GM12878 (cell line): ENCODE results near the gene SCD5. TPM values are rescaled to one million over a fixed set of nuclear protein-coding genes. Genes with fewer than 3 reads are reported as not detected.

ENCODE experiments used
- ATAC-seq: fragments of 200-7000 bp; cut with Tn5 transposase; 3 replicates; pipeline ENCODE4 v1.9.1; 2020; ENCODE audit warnings: mild to moderate bottlenecking, moderate library complexity
- BruUV-seq: library from RNA; stranded (reverse); fragments of 400-500 nt; replicated peaks from 2 replicates; lab custom pipeline; 2021; lab: Mats Ljungman, UMichigan
- CTCF ChIA-PET: fragments of 300-600 bp; sonication (Branson Sonifier 250); formaldehyde crosslinking; extraction: SDS; loops from one replicate; lab custom pipeline; 2021; ENCODE audit warnings: inconsistent platforms; lab: Yijun Ruan, JAX
- POLR2A ChIA-PET: fragments of 350-600 bp; formaldehyde crosslinking; extraction: SDS; loops from one replicate; lab custom pipeline; 2021; ENCODE audit warnings: inconsistent platforms; lab: Charles Lee
- RAD21 ChIA-PET: fragments of 300-600 bp; sonication (Branson Sonifier 250); formaldehyde crosslinking; loops from one replicate; lab custom pipeline; 2023; ENCODE audit warnings: antibody characterized with exemption; ENCODE audit not compliant: unreplicated experiment; lab: Charles Lee
- SMC1A ChIA-PET: fragments of 300-600 bp; sonication (Branson Sonifier 250); formaldehyde crosslinking; loops from one replicate; lab custom pipeline; 2023; ENCODE audit not compliant: unreplicated experiment, uncharacterized antibody; lab: Charles Lee
- DNase-seq: peaks from one replicate; pipeline ENCODE4 v3.0.0-alpha.2; 2011; ENCODE audit warnings: low read depth, low spot score
- FAIRE-seq: peaks from 3 replicates; lab custom pipeline; 2011; peaks lifted over from hg19 to GRCh38; lab: Jason Lieb, UNC
- H2AFZ ChIP-seq: 2 replicates; pipeline ENCODE4 v1.6.0; 2011; ENCODE audit warnings: low read depth, low read length, control low read depth; ENCODE audit not compliant: control insufficient read depth
- H3K27ac ChIP-seq: 2 replicates; pipeline ENCODE4 v1.5.1; 2011; ENCODE audit warnings: control low read depth; ENCODE audit not compliant: control insufficient read depth, insufficient read depth
- H3K27me3 ChIP-seq, 2 experiments: replicated peaks in 1 of 2; 2 replicates each; pipeline versions ENCODE4 v1.6.0 to v1.6.1; 2011; ENCODE audit warnings: low read length in 1 of 2; ENCODE audit not compliant: control insufficient read depth in 2 of 2, insufficient read depth in 2 of 2
- H3K36me3 ChIP-seq, 2 experiments: 2 replicates each; pipeline ENCODE4 v1.5.1; 2011; ENCODE audit warnings: low read length in 1 of 2; ENCODE audit not compliant: control insufficient read depth in 2 of 2, insufficient read depth in 2 of 2
- H3K4me1 ChIP-seq: 2 replicates; pipeline ENCODE4 v1.6.1; 2011; ENCODE audit warnings: mild to moderate bottlenecking, low read length, moderate library complexity, mixed read lengths; ENCODE audit not compliant: control insufficient read depth, insufficient read depth
- H3K4me2 ChIP-seq: 2 replicates; pipeline ENCODE4 v1.6.0; 2011; ENCODE audit warnings: control low read depth; ENCODE audit not compliant: control insufficient read depth, insufficient read depth
- H3K4me3 ChIP-seq: fragments of 200-600 bp; sonication (generic); 2 replicates; pipeline ENCODE4 v1.5.1; 2016
- H3K79me2 ChIP-seq: 2 replicates; pipeline ENCODE4 v1.6.0; 2011; ENCODE audit warnings: low read length; ENCODE audit not compliant: control insufficient read depth, insufficient read depth
- H3K9ac ChIP-seq: 2 replicates; pipeline ENCODE4 v1.8.0; 2011; ENCODE audit warnings: low read length, control low read depth, mixed read lengths; ENCODE audit not compliant: control insufficient read depth, insufficient read depth
- H3K9me3 ChIP-seq: replicated peaks from 3 replicates; pipeline ENCODE4 v1.5.1; 2011; ENCODE audit warnings: mild to moderate bottlenecking, low read length; ENCODE audit not compliant: control insufficient read depth, insufficient read depth
- H4K20me1 ChIP-seq: 2 replicates; pipeline ENCODE4 v1.6.0; 2011; ENCODE audit not compliant: control insufficient read depth, insufficient read depth
- CHD2 ChIP-seq: IDR thresholded peaks from 2 replicates; pipeline ENCODE4 v1.6.1; 2011; ENCODE audit warnings: low read depth, low read length, improper control_type of control experiment, borderline replicate concordance
- CREB1 ChIP-seq: IDR thresholded peaks from 2 replicates; pipeline ENCODE4 v1.6.1; 2012; ENCODE audit warnings: low read depth, mild to moderate bottlenecking, inconsistent platforms
- EGR1 ChIP-seq, 2 experiments: IDR thresholded peaks; 1 replicate in 1 of 2; 2 replicates in 1 of 2; pipeline ENCODE4 v1.6.1; 2011 to 2012; ENCODE audit warnings: low read depth in 2 of 2, low read length in 2 of 2, borderline replicate concordance in 1 of 2, mild to moderate bottlenecking in 1 of 2, moderate library complexity in 1 of 2
- MTA3 ChIP-seq: IDR thresholded peaks from 2 replicates; pipeline ENCODE4 v1.6.1; 2012; ENCODE audit warnings: low read length, inconsistent platforms, borderline replicate concordance
- PAX5 ChIP-seq: IDR thresholded peaks from 2 replicates; pipeline ENCODE4 v1.6.1; 2011; ENCODE audit warnings: low read depth, low read length, borderline replicate concordance
- PAX8 ChIP-seq: fragments of 450-650 bp; IDR thresholded peaks from 2 replicates; pipeline ENCODE4 v1.6.1; 2017; ENCODE audit warnings: mild to moderate bottlenecking, moderate library complexity
- RFX5 ChIP-seq: IDR thresholded peaks from 2 replicates; pipeline ENCODE4 v1.6.1; 2011; ENCODE audit warnings: low read depth, low read length, improper control_type of control experiment
- WRNIP1 ChIP-seq: IDR thresholded peaks from 2 replicates; pipeline ENCODE4 v1.6.1; 2011; ENCODE audit warnings: low read depth, low read length, improper control_type of control experiment, borderline replicate concordance
- YY1 ChIP-seq: IDR thresholded peaks from 2 replicates; pipeline ENCODE4 v1.6.1; 2011; ENCODE audit warnings: low read depth, mild to moderate bottlenecking, low read length
- ZNF384 ChIP-seq: IDR thresholded peaks from 2 replicates; pipeline ENCODE4 v1.6.1; 2012; ENCODE audit warnings: low read depth, mild to moderate bottlenecking, low read length, improper control_type of control experiment, borderline replicate concordance
- WGBS: methylation state at CpG from one replicate; pipeline ENCODE4 v1.1.6; 2016; ENCODE audit warnings: low lambda C conversion rate; ENCODE audit not compliant: insufficient replicate concordance, insufficient coverage; ENCODE audit errors: missing lambda C conversion rate; 5-methylcytosine and 5-hydroxymethylcytosine counted together
- in situ Hi-C: fragments of 300-500 bp; cut with MboI; formaldehyde crosslinking; loops from 9 replicates; pipeline ENCODE4 v1.14.3; 2018; ENCODE audit warnings: mixed read lengths
- intact Hi-C: fragments of 100-400 bp; cut with micrococcal nuclease; formaldehyde crosslinking; loops from one replicate; pipeline ENCODE4 v1.14.2; 2022; ENCODE audit not compliant: unreplicated experiment
- polyA plus RNA-seq, 11 experiments: library from polyadenylated mRNA; depleted of rRNA in 4 of 11; unstranded in 6 of 11; stranded (reverse) in 5 of 11; fragments of >200 nt; fragmentation: Nextera tagmentation in 4 of 11; fragmentation: Illumina TruSeq in 1 of 11; extraction: Ambion mirVana in 4 of 11; extraction: Trizol in 1 of 11; gene quantifications; 1 replicate in 1 of 11; 2 replicates in 10 of 11; pipeline versions ENCODE4 v1.2.1 to v1.2.3, GENCODE V29; 2011 to 2016; ENCODE audit warnings: inconsistent platforms in 2 of 11, missing spikeins in 2 of 11, low read depth in 1 of 11
- total RNA-seq, 4 experiments: library from RNA; depleted of rRNA in 3 of 4; stranded (reverse); fragments of >200 nt in 3 of 4; fragmentation: Illumina TruSeq in 1 of 4; extraction: Trizol in 1 of 4; gene quantifications; 2 replicates each; pipeline versions ENCODE4 v1.2.1 to v1.2.3, GENCODE V29; 2013 to 2021
- TF ChIP-seq, protein P1 (sequence below): IDR thresholded peaks from 2 replicates; pipeline ENCODE4 v1.6.1; 2012; ENCODE audit warnings: low read length, inconsistent platforms
- TF ChIP-seq, protein P2 (sequence below): fragments of 450-650 bp; formaldehyde crosslinking; IDR thresholded peaks from 2 replicates; pipeline ENCODE4 v1.5.0; 2022; ENCODE audit warnings: mild to moderate bottlenecking, missing genetic modification characterization
- TF ChIP-seq, protein P3 (sequence below): fragments of 150-350 bp; IDR thresholded peaks from 2 replicates; pipeline ENCODE4 v1.6.1; 2014; ENCODE audit warnings: mild to moderate bottlenecking, low read depth, low read length

The SCD5 gene
- total and polyA plus RNA-seq, 10 of the 15 experiments (the other 5 are each of a cell fraction or from before 2014, with no cell fraction given) = 2.4 to 15.0 (median 4.2) TPM

DNA sequence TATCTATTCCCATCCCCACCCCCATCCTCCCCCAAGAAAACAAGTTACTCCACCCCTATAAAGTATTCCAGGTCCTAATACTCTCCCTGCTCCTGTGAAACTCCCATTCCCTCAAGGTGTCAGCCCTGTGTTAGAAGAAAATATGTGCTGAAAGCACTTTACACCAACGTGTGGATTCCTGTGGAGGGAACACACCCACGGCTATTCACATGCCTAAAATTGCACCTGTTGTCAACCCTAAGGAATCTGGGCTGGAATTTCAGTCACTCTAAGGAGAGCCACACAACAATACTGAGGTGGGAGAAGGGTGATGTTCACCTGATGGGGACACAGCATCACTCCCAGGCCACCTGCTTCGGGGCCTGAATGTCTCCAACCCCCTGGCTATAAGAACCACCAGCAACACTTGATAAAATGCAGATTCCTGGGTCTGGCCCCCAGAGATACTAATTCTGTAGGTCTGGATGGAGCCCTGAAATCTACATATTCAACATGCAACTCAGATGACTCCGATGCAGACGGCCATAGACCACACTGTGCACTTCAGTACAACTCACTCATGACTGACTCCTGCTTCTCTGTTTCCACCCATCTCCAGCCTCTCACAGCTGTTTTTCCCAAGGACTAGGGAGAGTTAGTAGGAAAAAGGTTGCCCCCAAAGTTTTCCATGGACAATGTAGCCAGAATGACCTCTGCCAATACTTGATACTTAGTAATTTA is 15.8 kb downstream of the SCD5 start:
- Histone ChIP-seq H3K79me2 (no peaks in the 10 kb centered on the region), H3K27me3 (no peaks in the 10 kb centered on the region), H3K36me3 (no peaks in the 10 kb centered on the region), H3K4me3 (no peak overlapping the region), H3K27ac (no peak overlapping the region), H2AFZ (no peak overlapping the region), H3K9ac (no peak overlapping the region), H3K4me2 (no peak overlapping the region), H3K9me3 (no peaks in the 10 kb centered on the region), H4K20me1 (no peaks in the 10 kb centered on the region), H3K4me1 (peaks cover 15% of the 10 kb centered on the region)
- SMC1A ChIA-PET = interaction anchor here (0.6 kb wide), 1 partner anchor 572 kb away, joined by 3 read pairs; no protein-coding TSS in a partner anchor
- CTCF ChIA-PET = no interaction called here
- POLR2A ChIA-PET = no interaction called here
- no TSS peak for BruUV-seq
- FAIRE-seq = no peak
- 14% methylated on average over 5 of the region's 5 CpGs for WGBS
- RAD21 ChIA-PET = no interaction called here
- no peak for ATAC-seq
- TF ChIP-seq PAX8 = no peak
- TF ChIP-seq, protein P1, sequence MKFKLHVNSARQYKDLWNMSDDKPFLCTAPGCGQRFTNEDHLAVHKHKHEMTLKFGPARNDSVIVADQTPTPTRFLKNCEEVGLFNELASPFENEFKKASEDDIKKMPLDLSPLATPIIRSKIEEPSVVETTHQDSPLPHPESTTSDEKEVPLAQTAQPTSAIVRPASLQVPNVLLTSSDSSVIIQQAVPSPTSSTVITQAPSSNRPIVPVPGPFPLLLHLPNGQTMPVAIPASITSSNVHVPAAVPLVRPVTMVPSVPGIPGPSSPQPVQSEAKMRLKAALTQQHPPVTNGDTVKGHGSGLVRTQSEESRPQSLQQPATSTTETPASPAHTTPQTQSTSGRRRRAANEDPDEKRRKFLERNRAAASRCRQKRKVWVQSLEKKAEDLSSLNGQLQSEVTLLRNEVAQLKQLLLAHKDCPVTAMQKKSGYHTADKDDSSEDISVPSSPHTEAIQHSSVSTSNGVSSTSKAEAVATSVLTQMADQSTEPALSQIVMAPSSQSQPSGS = no peak
- no peak for TF ChIP-seq MTA3
- no peak for TF ChIP-seq RFX5
- no peak for TF ChIP-seq WRNIP1
- no peak for TF ChIP-seq ZNF384
- TF ChIP-seq YY1 = no peak
- TF ChIP-seq, protein P2, sequence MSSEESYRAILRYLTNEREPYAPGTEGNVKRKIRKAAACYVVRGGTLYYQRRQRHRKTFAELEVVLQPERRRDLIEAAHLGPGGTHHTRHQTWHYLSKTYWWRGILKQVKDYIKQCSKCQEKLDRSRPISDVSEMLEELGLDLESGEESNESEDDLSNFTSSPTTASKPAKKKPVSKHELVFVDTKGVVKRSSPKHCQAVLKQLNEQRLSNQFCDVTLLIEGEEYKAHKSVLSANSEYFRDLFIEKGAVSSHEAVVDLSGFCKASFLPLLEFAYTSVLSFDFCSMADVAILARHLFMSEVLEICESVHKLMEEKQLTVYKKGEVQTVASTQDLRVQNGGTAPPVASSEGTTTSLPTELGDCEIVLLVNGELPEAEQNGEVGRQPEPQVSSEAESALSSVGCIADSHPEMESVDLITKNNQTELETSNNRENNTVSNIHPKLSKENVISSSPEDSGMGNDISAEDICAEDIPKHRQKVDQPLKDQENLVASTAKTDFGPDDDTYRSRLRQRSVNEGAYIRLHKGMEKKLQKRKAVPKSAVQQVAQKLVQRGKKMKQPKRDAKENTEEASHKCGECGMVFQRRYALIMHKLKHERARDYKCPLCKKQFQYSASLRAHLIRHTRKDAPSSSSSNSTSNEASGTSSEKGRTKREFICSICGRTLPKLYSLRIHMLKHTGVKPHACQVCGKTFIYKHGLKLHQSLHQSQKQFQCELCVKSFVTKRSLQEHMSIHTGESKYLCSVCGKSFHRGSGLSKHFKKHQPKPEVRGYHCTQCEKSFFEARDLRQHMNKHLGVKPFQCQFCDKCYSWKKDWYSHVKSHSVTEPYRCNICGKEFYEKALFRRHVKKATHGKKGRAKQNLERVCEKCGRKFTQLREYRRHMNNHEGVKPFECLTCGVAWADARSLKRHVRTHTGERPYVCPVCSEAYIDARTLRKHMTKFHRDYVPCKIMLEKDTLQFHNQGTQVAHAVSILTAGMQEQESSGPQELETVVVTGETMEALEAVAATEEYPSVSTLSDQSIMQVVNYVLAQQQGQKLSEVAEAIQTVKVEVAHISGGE (CRISPR knock-in tag) = no peak
- no peak for TF ChIP-seq CREB1
- TF ChIP-seq, protein P3, sequence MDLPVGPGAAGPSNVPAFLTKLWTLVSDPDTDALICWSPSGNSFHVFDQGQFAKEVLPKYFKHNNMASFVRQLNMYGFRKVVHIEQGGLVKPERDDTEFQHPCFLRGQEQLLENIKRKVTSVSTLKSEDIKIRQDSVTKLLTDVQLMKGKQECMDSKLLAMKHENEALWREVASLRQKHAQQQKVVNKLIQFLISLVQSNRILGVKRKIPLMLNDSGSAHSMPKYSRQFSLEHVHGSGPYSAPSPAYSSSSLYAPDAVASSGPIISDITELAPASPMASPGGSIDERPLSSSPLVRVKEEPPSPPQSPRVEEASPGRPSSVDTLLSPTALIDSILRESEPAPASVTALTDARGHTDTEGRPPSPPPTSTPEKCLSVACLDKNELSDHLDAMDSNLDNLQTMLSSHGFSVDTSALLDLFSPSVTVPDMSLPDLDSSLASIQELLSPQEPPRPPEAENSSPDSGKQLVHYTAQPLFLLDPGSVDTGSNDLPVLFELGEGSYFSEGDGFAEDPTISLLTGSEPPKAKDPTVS = no peak
- TF ChIP-seq CHD2 = no peak
- TF ChIP-seq EGR1 (IDR thresholded peaks at IDR 0.05; ENCODE audit: borderline replicate concordance in 1 of 2, low read depth in 2 of 2, low read length in 2 of 2) = no peak
- no peak for TF ChIP-seq PAX5
- DNase-seq = no peak
- intact Hi-C loops = no loop called here
- in situ Hi-C loops = no loop called here
